OCI-LY3 (cell line): Measurements from ENCODE around the gene AGBL5.

Experiments
- CTCF ChIP-seq: fragments of 200-600, 300-600 bp; sonication (generic); IDR thresholded peaks from 2 replicates; pipeline ENCODE4 v1.5.1; 2014; ENCODE audit warnings: antibody characterized with exemption, low read length, low read depth
- EZH2phosphoT487 ChIP-seq: fragments of 200-600 bp; shearing (Covaris generic); IDR thresholded peaks from 2 replicates; pipeline ENCODE4 v1.6.1; 2018; ENCODE audit warnings: antibody characterized with exemption, mixed run types, low read depth

- TF ChIP-seq CTCF = no peak
- TF ChIP-seq EZH2phosphoT487 = no peak
Measured at GRCh38 chr2:27027211-27027651, 24.2 kb upstream of the AGBL5 start.
